Measurements from ENCODE around the gene ESAM. TPM values are rescaled to one million over a fixed set of nuclear protein-coding genes. Genes with fewer than 3 reads are reported as not detected.
A peak's percentile ranks its signal among the peaks of the same experiment; 100 is the strongest.

Gene ESAM
- polyA plus RNA-seq, 1 donor from 2014 or later = 0.77 TPM

- TF ChIP-seq CTCF (IDR thresholded peaks at IDR 0.05; ENCODE audit: poor library complexity, severe bottlenecking) (no peak), RAD21 (conservative IDR thresholded peaks at IDR 0.05) (no peak), POLR2AphosphoS5 (IDR thresholded peaks at IDR 0.05) (no peak), REST (IDR thresholded peaks at IDR 0.05; ENCODE audit: borderline replicate concordance) (no peak), EZH2 (IDR thresholded peaks at IDR 0.05; ENCODE audit: borderline replicate concordance, insufficient read depth, low read length, poor library complexity, severe bottlenecking) (no peak), EP300 (conservative IDR thresholded peaks at IDR 0.05; ENCODE audit: poor library complexity, severe bottlenecking) (no peak), TAF1 (IDR thresholded peaks at IDR 0.05; ENCODE audit: low read depth) (no peak), SMC3 (conservative IDR thresholded peaks at IDR 0.05; ENCODE audit: poor library complexity) (no peak), MXI1 (conservative IDR thresholded peaks at IDR 0.05; ENCODE audit: poor library complexity, severe bottlenecking) (no peak)
- Histone ChIP-seq H4K20me1 (ENCODE audit: insufficient read depth) (no peaks in the 10 kb centered on the region), H2AFZ (ENCODE audit: low read depth, low read length) (no peak overlapping the region), H3K4me2 (ENCODE audit: low read length) (no peak overlapping the region), H3K9me2 (ENCODE audit: insufficient read depth, low read length) (no peaks in the 10 kb centered on the region), H3F3A (ENCODE audit: insufficient read depth, low read length, poor library complexity, severe bottlenecking) (no peaks in the 10 kb centered on the region), H3K4me3 (ENCODE audit: low read length) (peak overlapping the region; percentile 58), H3K9ac (ENCODE audit: low read length) (no peak overlapping the region), H3K9me3 (ENCODE audit: low read length) (no peaks in the 10 kb centered on the region), H3K79me2 (replicated peaks; ENCODE audit: insufficient read depth, low read length) (no peaks in the 10 kb centered on the region), H3K27ac (ENCODE audit: low read length) (no peak overlapping the region), H3K27me3 (ENCODE audit: insufficient read depth, low read depth, low read length) (peaks cover 83% of the 10 kb centered on the region), H3K36me3 (ENCODE audit: insufficient read depth, low read length) (no peaks in the 10 kb centered on the region)
Observed at GRCh38 chr11:124759266-124760204, 2.6 kb downstream of the ESAM start.

- Histone ChIP-seq H3K4me2 (ENCODE audit: low read length) (peak overlapping the region; percentile 48), H3K9ac (ENCODE audit: low read length) (peak overlapping the region; percentile 20), H3K4me3 (ENCODE audit: low read length) (peak overlapping the region; percentile 58), H3K79me2 (replicated peaks; ENCODE audit: insufficient read depth, low read length) (no peaks in the 10 kb centered on the region), H3K36me3 (ENCODE audit: insufficient read depth, low read length) (no peaks in the 10 kb centered on the region), H3K27ac (ENCODE audit: low read length) (no peak overlapping the region), H4K20me1 (ENCODE audit: insufficient read depth) (no peaks in the 10 kb centered on the region), H2AFZ (ENCODE audit: low read depth, low read length) (no peak overlapping the region), H3F3A (ENCODE audit: insufficient read depth, low read length, poor library complexity, severe bottlenecking) (no peaks in the 10 kb centered on the region), H3K9me2 (ENCODE audit: insufficient read depth, low read length) (no peaks in the 10 kb centered on the region), H3K9me3 (ENCODE audit: low read length) (no peaks in the 10 kb centered on the region), H3K27me3 (ENCODE audit: insufficient read depth, low read depth, low read length) (peaks cover 92% of the 10 kb centered on the region)
- peak; percentile 48 for TF ChIP-seq SMC3 (conservative IDR thresholded peaks at IDR 0.05; ENCODE audit: poor library complexity)
- TF ChIP-seq POLR2AphosphoS5 (IDR thresholded peaks at IDR 0.05) = no peak
- no peak for TF ChIP-seq EP300 (conservative IDR thresholded peaks at IDR 0.05; ENCODE audit: poor library complexity, severe bottlenecking)
- TF ChIP-seq CTCF (IDR thresholded peaks at IDR 0.05; ENCODE audit: poor library complexity, severe bottlenecking) = peak; percentile 78
- no peak for TF ChIP-seq EZH2 (IDR thresholded peaks at IDR 0.05; ENCODE audit: borderline replicate concordance, insufficient read depth, low read length, poor library complexity, severe bottlenecking)
- no peak for TF ChIP-seq MXI1 (conservative IDR thresholded peaks at IDR 0.05; ENCODE audit: poor library complexity, severe bottlenecking)
- no peak for TF ChIP-seq TAF1 (IDR thresholded peaks at IDR 0.05; ENCODE audit: low read depth)
- TF ChIP-seq RAD21 (conservative IDR thresholded peaks at IDR 0.05) = peak; percentile 51
- TF ChIP-seq REST (IDR thresholded peaks at IDR 0.05; ENCODE audit: borderline replicate concordance) = peak; percentile 28
Observed at GRCh38 chr11:124758355-124759265, 3.5 kb downstream of the ESAM start.
